ENCODE measurements around the gene AKT1S1.

- TF ChIP-seq FOXM1 (IDR thresholded peaks at IDR 0.05; ENCODE audit: borderline replicate concordance) (no peak), ARNT (IDR thresholded peaks at IDR 0.05) (no peak), TARDBP (IDR thresholded peaks at IDR 0.05) (no peak), HDGF (IDR thresholded peaks at IDR 0.05; ENCODE audit: borderline replicate concordance) (no peak), FOXK2 (IDR thresholded peaks at IDR 0.05) (no peak), CTBP1 (IDR thresholded peaks at IDR 0.05; ENCODE audit: borderline replicate concordance) (no peak), SP1 (IDR thresholded peaks at IDR 0.05) (no peak), L3MBTL2 (conservative IDR thresholded peaks at IDR 0.05) (no peak), BHLHE40 (IDR thresholded peaks at IDR 0.05; ENCODE audit: borderline replicate concordance) (no peak), ZNF384 (IDR thresholded peaks at IDR 0.05) (no peak)
These were observed 52.5 kb downstream of the AKT1S1 start for GRCh38 chr19:49824662-49825061.

Data from HEK293T (cell line).